ENCODE data around the gene FOXP1. TPM values are rescaled to one million over a fixed set of nuclear protein-coding genes. Genes with fewer than 3 reads are reported as not detected.

The FOXP1 gene
- total RNA-seq, 4 donors from 2014 or later, result 169 to 300 (median 202) TPM

DNA sequence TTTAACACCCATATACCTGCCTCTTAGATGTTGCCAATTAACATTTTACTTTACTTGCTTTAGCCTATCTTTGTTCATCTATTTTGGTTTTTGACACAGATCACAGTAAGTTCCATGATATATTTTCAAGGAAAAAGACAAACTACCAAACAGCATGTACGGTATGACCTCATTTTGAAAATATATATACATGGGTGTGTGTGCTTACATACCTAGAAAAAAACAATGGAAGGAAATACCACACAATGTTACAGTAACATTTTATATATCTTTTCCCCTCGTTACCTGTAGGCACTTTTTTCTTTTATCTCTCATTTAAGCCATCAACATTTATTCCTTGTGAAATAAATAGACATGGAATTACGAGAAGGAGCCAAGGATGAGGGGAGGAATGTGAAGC, 170.0 kb downstream of the FOXP1 start:
- H3K36me3 ChIP-seq, result no peaks in the 10 kb centered on the region
- no peaks in the 10 kb centered on the region for H3K9me3 ChIP-seq
- peaks cover 0 to 23% (median 3%) of the 10 kb centered on the region in 3 donors for H3K4me1 ChIP-seq
- WGBS, 2 donors (ENCODE audit: low coverage in 1 of 2), result 46 to 51% methylated on average over 3 of the region's 3 CpGs
- H3K27ac ChIP-seq, result no peak overlapping the region
- H3K27me3 ChIP-seq, result no peaks in the 10 kb centered on the region
- no peak for TF ChIP-seq POLR2A (IDR thresholded peaks at IDR 0.05)
- TF ChIP-seq, protein P1, sequence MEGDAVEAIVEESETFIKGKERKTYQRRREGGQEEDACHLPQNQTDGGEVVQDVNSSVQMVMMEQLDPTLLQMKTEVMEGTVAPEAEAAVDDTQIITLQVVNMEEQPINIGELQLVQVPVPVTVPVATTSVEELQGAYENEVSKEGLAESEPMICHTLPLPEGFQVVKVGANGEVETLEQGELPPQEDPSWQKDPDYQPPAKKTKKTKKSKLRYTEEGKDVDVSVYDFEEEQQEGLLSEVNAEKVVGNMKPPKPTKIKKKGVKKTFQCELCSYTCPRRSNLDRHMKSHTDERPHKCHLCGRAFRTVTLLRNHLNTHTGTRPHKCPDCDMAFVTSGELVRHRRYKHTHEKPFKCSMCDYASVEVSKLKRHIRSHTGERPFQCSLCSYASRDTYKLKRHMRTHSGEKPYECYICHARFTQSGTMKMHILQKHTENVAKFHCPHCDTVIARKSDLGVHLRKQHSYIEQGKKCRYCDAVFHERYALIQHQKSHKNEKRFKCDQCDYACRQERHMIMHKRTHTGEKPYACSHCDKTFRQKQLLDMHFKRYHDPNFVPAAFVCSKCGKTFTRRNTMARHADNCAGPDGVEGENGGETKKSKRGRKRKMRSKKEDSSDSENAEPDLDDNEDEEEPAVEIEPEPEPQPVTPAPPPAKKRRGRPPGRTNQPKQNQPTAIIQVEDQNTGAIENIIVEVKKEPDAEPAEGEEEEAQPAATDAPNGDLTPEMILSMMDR (IDR thresholded peaks at IDR 0.05), result no peak
- TF ChIP-seq EP300 (IDR thresholded peaks at IDR 0.05), result no peak
- ATAC-seq, result no peak
- no peak overlapping the region for H3K4me3 ChIP-seq

- no peak overlapping the region for H3K4me3 ChIP-seq
- WGBS, 2 donors (ENCODE audit: low coverage in 1 of 2), result 82 to 83% methylated on average over 1 of the region's 1 CpG
- no peaks in the 10 kb centered on the region for H3K36me3 ChIP-seq
- H3K4me1 ChIP-seq, result peaks cover 0 to 18% (median 3%) of the 10 kb centered on the region in 3 donors
- H3K9me3 ChIP-seq, result no peaks in the 10 kb centered on the region
- H3K27me3 ChIP-seq, result no peaks in the 10 kb centered on the region
- TF ChIP-seq EP300 (IDR thresholded peaks at IDR 0.05), result no peak
- TF ChIP-seq, protein P1 (IDR thresholded peaks at IDR 0.05), result no peak
- TF ChIP-seq POLR2AphosphoS5 (IDR thresholded peaks at IDR 0.05), result no peak
- no peak for TF ChIP-seq POLR2A (IDR thresholded peaks at IDR 0.05)
- ATAC-seq, result no peak
- no peak overlapping the region for H3K27ac ChIP-seq
Observed at GRCh38 chr3:71409352-71409751, 174.2 kb downstream of the FOXP1 start.

GRCh38 chr3:71408903-71409302, 174.6 kb downstream of the FOXP1 start:
- ATAC-seq, result no peak
- WGBS, 2 donors (ENCODE audit: low coverage in 1 of 2), result 43 to 75% methylated on average over 1 to 2 of the region's 2 CpGs
- H3K4me3 ChIP-seq, result no peak overlapping the region

GRCh38 chr3:71407823-71408222, 175.7 kb downstream of the FOXP1 start:
- no peaks in the 10 kb centered on the region for H3K27me3 ChIP-seq
- TF ChIP-seq POLR2A (IDR thresholded peaks at IDR 0.05) (no peak), EP300 (IDR thresholded peaks at IDR 0.05) (no peak), POLR2AphosphoS5 (IDR thresholded peaks at IDR 0.05) (no peak)
- TF ChIP-seq, protein P1 (IDR thresholded peaks at IDR 0.05), result no peak
- ATAC-seq, result no peak
- no peak overlapping the region for H3K27ac ChIP-seq
- no peaks in the 10 kb centered on the region for H3K9me3 ChIP-seq
- WGBS, 2 donors (ENCODE audit: low coverage in 1 of 2), result 48 to 54% methylated on average over 10 of the region's 10 CpGs
- H3K4me1 ChIP-seq, result peaks cover 0 to 9% (median 0%) of the 10 kb centered on the region in 3 donors
- no peak overlapping the region for H3K4me3 ChIP-seq
- no peaks in the 10 kb centered on the region for H3K36me3 ChIP-seq

More at GRCh38 chr3:71408903-71409302, 174.6 kb downstream of the FOXP1 start:
- no peaks in the 10 kb centered on the region for H3K36me3 ChIP-seq
- H3K4me1 ChIP-seq, result peaks cover 0 to 14% (median 2%) of the 10 kb centered on the region in 3 donors
- TF ChIP-seq EP300 (IDR thresholded peaks at IDR 0.05) (no peak), POLR2A (IDR thresholded peaks at IDR 0.05) (no peak), POLR2AphosphoS5 (IDR thresholded peaks at IDR 0.05) (no peak)
- TF ChIP-seq, protein P1 (IDR thresholded peaks at IDR 0.05), result no peak
- no peaks in the 10 kb centered on the region for H3K9me3 ChIP-seq
- H3K27ac ChIP-seq, result no peak overlapping the region
- no peaks in the 10 kb centered on the region for H3K27me3 ChIP-seq

DNA sequence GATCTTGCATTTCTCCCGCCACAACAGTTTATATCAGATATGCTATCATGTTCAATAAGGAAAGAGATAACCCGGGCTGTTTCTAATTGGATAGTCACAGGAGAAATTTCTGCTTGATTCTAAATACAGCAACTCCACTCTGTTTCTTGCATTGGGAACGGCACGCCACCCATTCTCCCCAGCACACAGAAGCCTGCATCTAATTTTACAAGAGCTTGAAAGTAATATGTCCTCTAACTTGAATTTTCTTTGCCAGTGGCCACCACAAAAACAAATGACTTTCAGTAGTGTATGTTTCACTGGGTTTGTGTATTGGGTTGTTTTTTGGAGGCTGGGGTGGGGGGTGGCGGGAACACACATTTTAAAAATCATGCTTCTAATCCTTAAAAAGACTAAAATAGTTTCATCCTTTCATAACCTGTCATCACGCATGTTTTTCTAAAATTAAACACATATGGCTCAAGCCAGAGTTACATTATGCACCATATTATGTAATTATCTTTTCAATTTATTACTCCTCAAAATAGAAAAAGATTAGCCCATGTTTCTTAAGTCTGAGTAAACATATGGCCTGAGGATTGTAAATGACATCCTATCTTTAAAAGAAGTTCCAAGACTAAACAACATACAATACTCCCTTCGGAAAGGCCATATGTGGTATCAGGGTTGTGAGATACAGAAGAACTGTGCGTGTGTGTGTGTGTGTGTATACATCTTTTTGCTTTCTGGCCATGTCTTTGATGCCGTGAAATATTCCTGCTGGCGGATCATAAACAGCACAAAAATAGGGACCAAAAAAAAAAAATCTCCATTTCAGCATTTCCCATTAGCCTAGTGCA, 176.3 kb downstream of the FOXP1 start:
- TF ChIP-seq EP300 (IDR thresholded peaks at IDR 0.05) (no peak), POLR2A (IDR thresholded peaks at IDR 0.05) (no peak), POLR2AphosphoS5 (IDR thresholded peaks at IDR 0.05) (no peak)
- TF ChIP-seq, protein P1 (IDR thresholded peaks at IDR 0.05), result no peak
- H3K4me3 ChIP-seq, result no peak overlapping the region

More for the DNA sequence above, 176.3 kb downstream of the FOXP1 start:
- H3K27ac ChIP-seq, result no peak overlapping the region
- no peaks in the 10 kb centered on the region for H3K9me3 ChIP-seq
- no peaks in the 10 kb centered on the region for H3K36me3 ChIP-seq
- H3K4me1 ChIP-seq, result peaks cover 0 to 9% (median 0%) of the 10 kb centered on the region in 3 donors
- ATAC-seq, result no peak
- 82 to 90% methylated on average over 9 to 10 of the region's 10 CpGs for WGBS, 2 donors (ENCODE audit: low coverage in 1 of 2)
- H3K27me3 ChIP-seq, result no peaks in the 10 kb centered on the region
